ENCODE results near the gene YWHAE.
"Not testable (repeated sequence)": the region's sequence is repeated elsewhere in the genome, so short reads cannot be mapped to it uniquely, and the experiment has no call there.

Gene YWHAE

DNA sequence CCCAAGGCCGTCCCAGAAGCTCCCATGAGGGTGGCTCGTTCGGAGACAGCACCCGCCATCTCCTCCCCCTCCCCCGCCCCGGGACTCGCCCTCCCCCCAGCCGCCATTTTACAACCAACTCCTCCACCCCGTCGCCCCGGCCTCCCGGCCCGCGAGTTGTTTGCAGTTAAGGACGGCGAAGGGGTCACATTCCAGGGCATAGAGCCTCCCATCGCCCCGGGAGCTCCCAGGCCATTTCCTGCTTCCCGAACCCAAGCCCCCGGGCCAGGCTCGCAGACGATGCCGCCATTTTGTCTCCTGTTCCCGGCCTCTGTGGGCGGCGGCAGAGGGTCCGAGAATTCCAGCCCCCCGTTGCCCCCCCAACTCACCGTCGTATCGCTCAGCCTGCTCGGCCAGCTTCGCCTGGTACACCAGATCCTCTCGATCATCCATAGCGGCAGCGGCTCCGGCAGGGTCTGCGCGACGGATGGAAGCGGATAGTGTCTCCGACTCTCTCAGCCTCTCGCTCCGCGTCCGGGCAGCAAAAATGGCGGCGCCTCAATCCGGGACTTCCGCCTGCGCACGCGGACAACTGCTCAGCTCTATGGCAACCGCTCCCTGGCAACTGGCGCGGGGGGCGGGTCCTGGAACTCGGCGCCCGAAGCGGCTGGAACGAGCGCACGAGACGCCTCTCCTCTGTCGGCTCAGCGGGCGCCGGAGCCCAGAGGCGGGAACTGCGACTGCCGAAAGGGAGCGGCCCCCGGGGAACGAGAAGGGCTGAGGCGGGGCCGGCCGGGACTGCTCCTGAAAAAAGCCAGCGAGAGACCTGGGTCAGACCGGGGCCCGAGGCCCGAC lies at the start of gene YWHAE:
Gene YWHAE (minus strand): TSS at position 544 of the 834 bp plus-strand sequence. CDS start 112 bp downstream, at position 432.
- FAIRE-seq = peak; percentile 95

DNA sequence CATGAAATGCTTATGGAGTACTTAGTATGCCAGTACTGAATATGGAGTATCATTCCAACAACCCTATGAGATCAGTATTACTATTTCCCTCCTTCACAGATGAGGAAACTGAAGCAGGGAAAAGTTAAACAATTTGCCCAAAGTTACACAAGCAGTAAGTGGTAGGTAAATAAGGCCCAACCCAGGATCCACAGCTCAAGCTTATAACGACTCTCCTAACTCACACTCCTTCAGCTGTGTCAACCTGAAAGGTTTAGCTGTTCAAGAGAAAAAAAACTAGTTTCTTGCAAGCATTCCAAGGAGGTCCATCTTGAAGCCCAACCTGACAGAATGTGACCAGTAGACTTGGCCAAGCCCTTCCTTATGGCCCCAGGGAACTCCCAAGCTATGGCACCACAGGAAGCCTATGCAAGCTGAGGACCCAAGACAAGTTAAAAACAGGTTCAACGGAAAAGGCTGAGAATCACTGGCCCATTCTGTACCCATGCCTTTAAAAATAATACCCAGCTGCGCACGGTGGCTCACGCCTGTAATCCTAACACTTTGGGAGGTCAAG lies 49.5 kb upstream of the YWHAE start:
- no peak for FAIRE-seq

DNA sequence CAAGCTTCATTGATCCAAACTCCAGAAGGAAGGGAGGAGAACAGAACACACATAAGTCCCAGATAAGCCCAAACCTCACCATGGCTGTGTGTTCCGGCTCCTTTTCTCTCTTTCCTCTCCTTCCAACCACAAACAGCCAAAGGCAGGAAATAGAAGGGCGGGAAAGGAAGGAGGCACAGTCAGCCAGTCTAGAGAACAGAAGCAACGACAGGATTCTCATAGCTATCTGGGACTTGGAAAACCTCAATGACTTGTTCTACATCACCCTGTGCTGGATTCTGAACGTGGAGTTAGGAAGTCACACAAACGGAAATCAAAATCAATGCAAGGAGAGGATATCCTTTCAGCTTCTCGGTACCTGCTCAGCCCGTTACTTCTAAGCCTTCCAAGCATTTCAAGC lies 47.0 kb upstream of the YWHAE start:
- FAIRE-seq = no peak

DNA sequence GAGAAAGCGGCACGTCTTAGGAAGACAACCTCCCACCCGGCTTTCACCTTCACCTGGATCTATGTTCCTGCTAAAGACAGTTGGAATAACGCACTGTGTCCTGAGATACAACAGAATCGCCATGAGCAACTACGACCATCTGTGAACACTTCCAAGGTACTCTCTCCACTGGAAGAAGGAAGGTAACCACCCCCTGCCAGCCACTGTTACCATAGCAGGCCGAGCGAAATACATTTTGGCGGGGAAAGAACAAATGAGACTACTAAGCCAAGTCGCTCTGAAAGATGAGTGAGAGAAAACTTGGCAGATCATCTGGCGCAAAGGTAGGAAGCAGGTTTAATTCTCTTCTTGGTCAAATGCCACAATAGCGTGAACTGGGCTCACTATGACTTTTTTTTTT lies 46.2 kb upstream of the YWHAE start:
- FAIRE-seq = no peak

DNA sequence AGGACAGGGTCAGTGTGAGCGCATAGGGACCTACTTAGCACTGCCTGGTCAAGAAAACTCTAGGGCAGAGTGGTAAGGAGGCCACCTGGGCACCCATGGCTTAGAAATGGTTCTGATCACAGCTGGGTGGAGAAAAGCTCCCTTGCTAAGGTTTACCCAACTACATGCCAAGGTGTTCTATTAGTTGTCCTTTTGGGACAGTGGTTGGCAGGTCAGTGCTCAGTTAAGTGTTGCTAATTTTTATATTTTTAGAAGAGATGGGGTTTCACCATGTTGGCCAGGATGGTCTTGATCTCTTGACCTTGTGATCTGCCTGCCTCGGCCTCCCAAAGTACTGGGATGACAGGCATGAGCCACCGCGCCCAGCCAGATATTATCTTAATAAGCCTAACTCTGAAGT lies 45.7 kb upstream of the YWHAE start:
- not testable (repeated sequence) for FAIRE-seq

DNA sequence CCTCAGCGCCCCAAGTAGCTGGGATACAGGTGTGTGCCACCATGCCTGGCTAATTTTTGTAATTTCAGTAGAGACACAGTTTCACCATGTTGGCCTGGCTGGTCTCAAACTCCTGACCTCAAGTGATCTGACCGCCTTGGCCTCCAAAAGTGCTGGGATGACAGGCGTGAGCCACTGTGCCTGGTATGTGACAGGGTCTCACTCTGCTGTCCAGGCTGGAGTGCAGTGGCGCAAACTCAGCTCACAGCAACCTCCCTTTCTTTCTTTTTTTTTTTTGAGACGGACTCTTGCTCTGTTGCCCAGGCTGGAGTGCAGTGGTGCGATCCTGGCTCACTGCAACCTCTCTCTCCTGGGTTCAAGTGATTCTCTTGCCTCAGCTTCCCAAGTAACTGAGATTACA lies 42.7 kb upstream of the YWHAE start:
- FAIRE-seq = not testable (repeated sequence)

DNA sequence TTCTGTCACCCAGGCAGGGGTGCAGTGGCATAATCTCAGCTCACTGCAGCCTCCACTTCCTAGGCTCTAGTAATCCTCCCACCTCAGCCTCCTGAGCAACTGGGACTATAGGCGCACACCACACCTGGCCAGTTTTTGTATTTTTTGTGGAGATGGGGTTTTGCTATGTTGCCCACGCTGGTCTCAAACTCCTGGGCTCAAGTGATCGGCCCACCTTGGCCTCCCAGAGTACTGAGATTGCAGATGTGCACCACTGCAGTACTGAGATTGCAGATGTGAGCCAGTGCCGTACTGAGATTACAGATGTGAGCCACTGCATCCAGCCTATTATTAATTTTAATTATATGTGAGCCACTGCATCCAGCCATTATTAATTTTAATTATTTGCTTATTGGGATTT lies 42.2 kb upstream of the YWHAE start:
- no peak for FAIRE-seq

DNA sequence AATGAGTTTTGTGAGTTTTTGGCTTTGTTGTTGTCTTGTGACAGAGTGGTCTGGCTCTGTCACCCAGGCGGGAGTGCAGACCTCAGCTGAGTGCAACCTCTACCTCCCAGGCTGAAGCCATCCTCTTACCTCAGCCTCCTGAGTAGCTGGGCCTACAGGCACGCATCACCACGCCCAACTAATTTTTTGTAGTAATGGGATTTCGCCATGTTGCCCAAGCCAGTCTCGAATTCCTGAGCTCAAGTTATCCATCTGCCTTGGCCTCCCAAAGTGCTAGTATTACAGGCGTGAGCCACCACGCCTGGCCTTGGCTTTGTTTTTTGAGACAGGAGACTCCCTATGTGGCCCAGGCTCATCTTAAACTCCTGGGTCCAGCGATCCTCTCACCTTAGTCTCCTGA lies 40.9 kb upstream of the YWHAE start:
- FAIRE-seq = no peak

DNA sequence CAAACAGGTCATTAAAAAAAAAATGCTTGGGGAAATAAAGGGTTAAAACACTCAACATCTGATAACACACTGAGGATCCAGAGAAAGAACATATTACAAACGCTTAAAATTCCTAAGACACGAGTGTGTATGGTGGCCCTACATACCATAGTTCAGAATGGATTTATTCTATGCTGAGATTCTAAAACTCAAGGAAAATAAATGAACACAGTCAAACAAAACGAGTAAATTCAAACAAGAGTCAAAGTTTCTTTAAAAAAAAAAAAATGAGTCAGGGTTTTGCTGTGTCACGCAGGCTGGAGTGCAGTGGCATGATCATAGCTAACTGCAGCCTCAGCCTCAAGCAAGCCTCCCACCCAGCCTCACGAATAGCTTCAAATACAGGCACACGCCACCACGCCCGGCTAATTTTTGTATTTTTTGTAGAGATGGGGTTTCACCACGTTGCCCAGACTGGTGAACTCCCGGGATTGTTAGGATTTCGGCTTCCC lies 38.6 kb upstream of the YWHAE start:
- FAIRE-seq = peak; percentile 40

DNA sequence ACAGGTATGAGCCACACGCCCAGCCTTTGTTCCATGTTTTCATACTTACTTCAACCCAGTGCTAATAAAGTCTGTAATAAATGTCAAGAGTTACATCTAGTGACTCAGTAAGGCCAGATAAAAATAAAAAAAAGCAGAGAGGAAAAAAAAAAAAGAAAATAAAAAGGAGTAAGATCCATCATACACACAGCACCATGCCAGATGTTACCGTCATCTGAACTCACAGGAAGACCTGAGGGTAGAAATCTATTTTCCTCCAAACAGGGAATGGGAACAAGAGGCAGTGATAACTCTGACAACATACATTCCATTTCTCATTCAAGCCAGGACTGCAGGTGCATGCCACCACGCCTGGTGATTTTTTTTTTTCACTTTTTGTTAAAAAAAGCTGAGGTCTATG lies 35.3 kb upstream of the YWHAE start:
- FAIRE-seq = no peak

DNA sequence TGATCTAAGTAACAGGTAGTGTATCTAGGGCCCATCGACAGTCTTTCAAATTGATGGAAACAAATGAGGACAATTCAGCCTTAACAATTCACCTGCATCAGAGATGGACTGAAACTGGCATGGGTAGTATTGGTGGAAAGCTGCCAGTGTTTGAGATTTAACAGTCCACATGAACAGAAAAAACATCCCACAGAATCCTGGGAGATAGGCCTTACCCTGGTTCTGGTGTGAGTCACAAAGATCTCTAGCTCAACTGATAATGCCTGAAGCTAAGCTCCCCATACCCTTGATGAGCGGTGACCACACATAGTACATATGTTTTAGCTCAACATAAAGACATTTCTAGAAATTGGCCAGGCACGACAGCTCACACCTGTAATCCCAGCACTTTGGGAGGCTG lies 34.1 kb upstream of the YWHAE start:
- no peak for FAIRE-seq

DNA sequence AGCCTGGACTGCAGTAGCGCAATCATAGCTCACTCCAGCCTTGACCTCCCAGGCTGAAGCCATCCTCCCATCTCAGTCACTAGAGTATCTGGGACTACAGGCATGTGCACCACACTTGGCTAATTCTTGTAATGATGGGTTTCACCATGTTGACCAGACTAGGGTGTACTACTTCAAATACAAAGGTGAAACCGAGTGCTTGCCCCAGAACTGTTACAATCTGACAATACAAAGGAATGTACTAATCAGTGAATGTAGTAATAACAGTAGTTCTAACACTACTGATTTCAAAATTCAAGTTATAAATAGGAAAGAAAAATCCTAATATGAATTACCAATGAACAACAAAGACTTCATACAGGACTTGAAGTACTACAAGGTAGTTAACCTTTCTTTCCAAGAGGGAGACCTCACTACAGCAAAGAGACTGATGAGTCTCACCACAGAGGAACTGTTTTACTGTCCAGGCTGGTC lies 31.6 kb upstream of the YWHAE start:
- FAIRE-seq = no peak

DNA sequence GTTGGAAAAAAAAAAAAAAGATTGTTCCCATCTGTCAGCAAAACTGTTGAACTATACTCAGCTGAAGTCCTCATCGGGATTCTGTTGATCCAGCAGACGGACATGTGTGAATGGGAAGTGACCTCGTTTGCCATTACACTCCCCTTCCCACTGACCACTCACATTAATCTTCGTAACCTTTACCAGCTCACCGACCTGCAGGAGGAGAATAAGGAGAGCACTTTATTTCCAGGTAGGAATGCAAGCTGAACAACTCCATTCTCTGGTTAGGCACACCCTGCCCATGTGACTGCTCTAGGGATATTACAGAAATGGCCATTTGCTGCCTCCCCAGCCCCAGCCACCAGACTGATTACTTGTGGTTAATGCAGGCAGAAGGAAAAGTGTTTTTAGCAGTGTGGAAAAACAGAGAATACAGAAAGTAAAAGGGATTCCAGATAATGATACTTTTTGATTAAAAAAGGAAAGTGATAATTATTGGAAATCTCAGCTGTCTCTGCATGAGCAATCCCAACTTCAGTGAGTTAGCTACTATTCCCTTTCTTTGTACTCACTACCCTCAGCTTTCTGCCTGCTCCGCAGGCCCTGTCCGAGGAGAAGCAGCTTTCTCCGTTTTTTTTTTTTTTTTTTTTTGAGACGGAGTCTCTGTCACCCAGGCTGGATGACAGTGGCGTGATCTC lies 23.6 kb upstream of the YWHAE start:
- FAIRE-seq = no peak

DNA sequence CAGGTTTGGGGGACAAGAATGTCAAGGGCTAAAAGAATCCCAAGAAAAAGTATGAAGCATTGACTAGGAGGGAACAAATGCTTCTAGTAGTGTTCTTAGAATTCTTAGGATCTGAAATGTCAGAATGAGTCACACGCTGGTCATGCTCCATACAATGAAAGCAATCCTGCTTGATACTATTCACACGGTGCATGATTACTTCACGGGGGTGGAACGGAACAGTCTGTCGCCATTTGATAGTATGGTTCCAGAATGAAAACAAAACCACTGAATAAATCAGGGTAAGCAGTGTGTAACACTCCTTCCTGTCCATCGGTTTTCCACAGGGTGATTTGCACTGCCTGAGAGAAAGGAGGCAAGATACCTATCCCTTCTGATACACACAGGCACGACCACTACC lies 22.9 kb upstream of the YWHAE start:
- FAIRE-seq = no peak

DNA sequence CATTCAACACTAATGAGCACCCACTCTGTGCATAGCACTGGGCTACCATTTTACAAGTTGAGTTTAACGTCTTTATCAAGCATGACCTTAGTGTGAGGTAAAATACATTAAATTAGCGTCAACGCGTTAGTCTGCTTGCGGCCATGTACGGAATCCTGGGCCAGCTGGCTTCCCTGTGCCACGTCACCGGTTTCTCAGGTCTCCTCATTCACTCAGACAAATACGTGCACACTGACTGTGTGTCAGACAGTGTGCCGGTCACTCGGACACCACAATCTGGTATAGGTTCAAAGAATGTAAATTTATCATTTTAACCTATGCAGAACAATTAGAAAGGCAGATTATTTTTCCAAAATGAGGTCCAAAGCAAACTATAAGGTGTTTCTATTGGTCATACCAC lies 21.4 kb upstream of the YWHAE start:
- no peak for FAIRE-seq

DNA sequence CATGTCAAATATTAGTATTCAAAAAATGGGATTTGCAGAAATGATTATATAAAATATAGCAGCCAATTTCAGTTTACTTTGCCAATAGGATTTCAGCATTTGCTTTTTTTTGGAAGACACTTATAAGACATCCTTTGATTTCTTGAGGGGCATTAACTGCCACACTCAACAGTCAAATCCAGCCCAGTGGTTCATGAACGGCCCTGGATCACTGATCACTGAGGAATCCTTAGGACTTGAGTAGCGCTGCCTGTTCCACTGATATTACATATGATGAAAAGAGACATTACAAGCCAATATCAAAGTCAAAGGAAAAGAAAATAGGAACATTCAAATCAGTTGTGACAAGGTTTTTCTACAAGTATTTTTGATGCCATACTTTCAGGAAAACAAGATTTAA lies 21.0 kb upstream of the YWHAE start:
- FAIRE-seq = no peak

DNA sequence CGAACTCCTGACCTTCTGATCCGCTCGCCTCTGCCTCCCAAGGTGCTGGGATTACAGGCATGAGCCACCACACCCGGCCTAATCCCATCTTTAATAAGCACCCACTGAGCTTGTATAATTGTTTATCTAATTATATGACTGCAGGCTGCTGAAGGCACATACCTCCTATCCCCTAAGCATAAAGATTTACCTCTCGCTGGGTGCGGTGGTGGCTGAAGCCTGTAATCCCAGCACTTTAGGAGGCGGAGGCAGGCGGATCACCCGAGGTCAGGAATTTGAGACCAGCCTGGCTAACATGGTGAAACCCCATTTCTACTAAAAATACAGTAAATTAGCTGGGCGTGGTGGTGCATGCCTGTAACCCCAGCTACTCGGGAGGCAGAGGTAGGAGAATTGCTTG lies 20.1 kb upstream of the YWHAE start:
- FAIRE-seq = no peak

DNA sequence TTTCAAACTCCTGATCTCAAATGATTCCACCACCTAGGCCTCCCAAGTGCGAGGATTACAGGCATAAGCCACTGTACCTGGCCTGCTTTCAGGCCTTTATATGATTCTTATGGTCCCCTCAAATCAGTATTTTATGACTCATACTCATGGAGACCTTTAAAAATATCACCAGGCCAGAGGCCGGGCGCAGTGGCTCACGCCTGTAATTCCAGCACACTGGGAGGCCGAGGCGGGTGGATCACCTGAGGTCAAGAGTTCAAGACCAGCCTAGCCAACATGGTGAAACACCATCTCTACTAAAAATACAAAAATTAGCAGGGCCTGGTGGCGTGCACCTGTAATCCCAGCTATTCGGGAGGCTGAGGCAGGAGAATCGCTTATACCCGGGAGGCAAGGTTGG lies 18.5 kb upstream of the YWHAE start:
- not testable (repeated sequence) for FAIRE-seq

DNA sequence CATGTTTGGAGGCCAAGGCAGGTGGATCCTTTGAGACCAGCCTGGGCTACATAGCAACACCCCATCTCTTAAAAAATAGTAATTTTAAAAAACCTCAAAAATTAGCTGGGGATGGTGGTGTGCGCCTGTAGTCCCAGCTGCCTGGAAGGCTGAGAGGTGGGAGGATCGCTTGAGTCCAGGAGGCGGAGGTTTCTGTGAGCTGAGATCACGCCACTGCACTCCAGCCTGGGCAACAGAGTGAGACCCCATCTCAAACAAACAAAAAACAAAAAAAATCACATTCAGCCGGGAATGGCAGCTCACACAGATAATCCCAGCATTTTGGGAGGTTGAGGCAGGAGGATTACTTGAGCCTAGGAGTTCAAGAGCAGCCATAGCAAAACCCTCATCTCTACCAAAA lies 16.4 kb upstream of the YWHAE start:
- no peak for FAIRE-seq

DNA sequence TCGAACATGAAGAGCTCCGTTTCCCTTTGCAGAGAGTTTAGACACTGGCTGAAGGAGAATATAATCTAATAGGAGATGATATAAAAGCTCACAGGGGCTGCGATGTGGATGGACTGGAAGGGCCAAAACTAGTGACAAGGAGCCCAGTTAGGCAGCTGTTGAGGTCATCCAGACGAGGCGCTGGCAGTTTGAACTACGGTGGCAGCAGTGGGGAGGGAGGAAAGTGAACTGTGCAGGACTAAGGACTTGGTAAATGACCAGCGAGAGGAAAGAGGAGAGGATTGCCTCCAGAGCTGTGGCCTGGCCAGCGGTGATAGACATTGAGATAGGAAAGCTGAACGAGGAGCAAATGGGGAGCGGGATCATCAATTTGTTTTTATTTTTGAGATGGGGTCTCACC lies 14.6 kb upstream of the YWHAE start:
- no peak for FAIRE-seq

DNA sequence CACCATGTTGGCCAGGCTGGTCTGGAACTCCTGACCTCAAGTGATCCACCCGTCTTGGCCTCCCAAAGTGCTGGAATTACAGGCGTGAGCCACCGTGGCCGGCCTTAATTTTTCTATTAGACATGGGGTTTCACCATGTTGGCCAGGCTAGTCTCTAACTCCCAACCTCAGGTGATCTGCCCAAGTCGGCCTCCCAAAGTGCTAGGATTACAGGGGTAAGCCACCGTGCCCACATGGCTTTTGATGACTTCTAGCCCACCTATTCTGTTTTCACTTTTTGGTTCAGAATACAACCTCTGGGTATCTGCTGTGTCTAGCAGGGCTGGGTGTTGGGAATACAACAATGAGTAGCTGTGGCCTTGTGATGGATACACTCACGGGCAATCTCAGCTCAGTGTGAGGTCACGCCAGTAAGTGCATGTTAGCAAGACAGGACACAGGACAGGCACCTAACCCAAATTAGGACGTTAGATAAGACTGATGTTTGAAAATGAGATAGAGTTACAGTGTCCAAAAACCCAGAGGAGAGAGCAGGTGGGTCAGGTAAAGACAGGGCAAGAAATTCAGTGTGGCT lies 14.1 kb upstream of the YWHAE start:
- no peak for FAIRE-seq

DNA sequence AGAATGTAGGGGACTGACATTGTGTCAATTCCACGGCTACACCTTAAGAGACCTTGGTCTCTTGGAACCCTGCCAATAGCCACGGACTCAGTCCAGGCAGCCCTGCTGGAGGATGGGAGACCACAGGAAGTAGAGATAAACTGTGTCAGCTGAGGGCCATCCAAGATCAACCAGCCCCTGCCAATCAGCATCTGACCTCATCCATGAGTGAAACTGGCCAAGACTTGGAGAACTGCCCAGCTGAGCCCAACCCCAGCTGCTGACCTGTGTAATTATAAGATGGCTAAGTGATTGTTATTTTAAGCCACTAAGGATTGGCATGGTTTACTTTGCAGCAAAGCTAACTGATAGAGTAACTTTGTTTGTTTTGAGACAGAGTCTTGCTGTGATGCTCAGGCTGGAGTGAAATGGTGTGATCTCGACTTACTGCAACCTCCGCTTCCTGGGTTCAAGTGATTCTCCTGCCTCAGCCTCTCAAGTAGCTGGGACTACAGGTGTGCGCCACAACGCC lies 13.3 kb upstream of the YWHAE start:
- FAIRE-seq = no peak

Measured in G401.6 (cell line).